Muscle of leg (tissue), 11 donors: ENCODE data around the gene DAGLA. TPM values are rescaled to one million over a fixed set of nuclear protein-coding genes. Genes with fewer than 3 reads are reported as not detected.

Experiments
- DNase-seq: peaks from one replicate; pipeline ENCODE4 v3.0.0; 2013
- H3K27ac ChIP-seq: one replicate; pipeline ENCODE4 v1.5.1; 2013; ENCODE audit warnings: mild to moderate bottlenecking, low read length, control low read depth
- H3K27me3 ChIP-seq: one replicate; pipeline ENCODE4 v1.6.1; 2013; ENCODE audit warnings: low read length; ENCODE audit not compliant: control insufficient read depth, insufficient read depth
- H3K36me3 ChIP-seq: one replicate; pipeline ENCODE4 v1.6.1; 2013; ENCODE audit warnings: low read length; ENCODE audit not compliant: control insufficient read depth, insufficient read depth
- H3K4me1 ChIP-seq: one replicate; pipeline ENCODE4 v1.6.1; 2013; ENCODE audit warnings: low read length; ENCODE audit not compliant: control insufficient read depth, insufficient read depth
- H3K4me3 ChIP-seq: one replicate; pipeline ENCODE4 v1.5.1; 2013; ENCODE audit warnings: low read length, control low read depth
- H3K9me3 ChIP-seq: replicated peaks from 2 replicates; pipeline ENCODE4 v1.6.1; 2013; ENCODE audit warnings: low read depth, low read length; ENCODE audit not compliant: control insufficient read depth
- WGBS: methylation state at CpG from one replicate; pipeline ENCODE4 v1.1.5; 2013; ENCODE audit warnings: missing lambda C conversion rate; ENCODE audit not compliant: insufficient coverage; 5-methylcytosine and 5-hydroxymethylcytosine counted together
- polyA plus RNA-seq, 8 donors: library from polyadenylated mRNA; unstranded; fragments of 120-200 nt; gene quantifications; one replicate each; pipeline versions ENCODE4 v1.2.1 to v1.2.3, GENCODE V29; 2013; ENCODE audit warnings: inconsistent platforms in 1 of 8, low replicate concordance in 1 of 8; ENCODE audit not compliant: insufficient read length in 8 of 8, insufficient read depth in 1 of 8
- total RNA-seq: library from RNA; stranded (reverse); fragments of 120-200 nt; gene quantifications from one replicate; pipeline ENCODE4 v1.2.4, GENCODE V29; 2013

Gene DAGLA
- total and polyA plus RNA-seq, 9 donors = 2.0 to 6.4 (median 4.7) TPM

- no peaks in the 10 kb centered on the region for H3K9me3 ChIP-seq
- WGBS = 69% methylated on average over 2 of the region's 3 CpGs
- H3K4me1 ChIP-seq = peaks cover 32% of the 10 kb centered on the region
- peaks cover 71% of the 10 kb centered on the region for H3K36me3 ChIP-seq
- no peak overlapping the region for H3K4me3 ChIP-seq
- DNase-seq = no peak
- no peaks in the 10 kb centered on the region for H3K27me3 ChIP-seq
- H3K27ac ChIP-seq = peak overlapping the region; percentile 55
These were observed 47.2 kb downstream of the DAGLA start for GRCh38 chr11:61727401-61727811.

- H3K27me3 ChIP-seq = no peaks in the 10 kb centered on the region
- no peak for DNase-seq
- 84% methylated on average over 26 of the region's 33 CpGs for WGBS
- no peaks in the 10 kb centered on the region for H3K9me3 ChIP-seq
- peaks cover 41% of the 10 kb centered on the region for H3K4me1 ChIP-seq
- H3K36me3 ChIP-seq = peaks cover 66% of the 10 kb centered on the region
- no peak overlapping the region for H3K4me3 ChIP-seq
- H3K27ac ChIP-seq = no peak overlapping the region
These were observed 48.1 kb downstream of the DAGLA start for GRCh38 chr11:61728066-61728939.

- Histone ChIP-seq H3K36me3 (peaks cover 61% of the 10 kb centered on the region), H3K4me1 (peaks cover 45% of the 10 kb centered on the region), H3K9me3 (no peaks in the 10 kb centered on the region), H3K27me3 (no peaks in the 10 kb centered on the region), H3K4me3 (no peak overlapping the region), H3K27ac (no peak overlapping the region)
- WGBS = 77% methylated on average over 8 of the region's 8 CpGs
- no peak for DNase-seq
These were observed 48.7 kb downstream of the DAGLA start for GRCh38 chr11:61728940-61729219.

- no peak for DNase-seq
- H3K9me3 ChIP-seq = no peaks in the 10 kb centered on the region
- WGBS = 72% methylated on average over 11 of the region's 13 CpGs
- H3K4me3 ChIP-seq = no peak overlapping the region
- H3K36me3 ChIP-seq = peaks cover 56% of the 10 kb centered on the region
- H3K4me1 ChIP-seq = peaks cover 45% of the 10 kb centered on the region
- no peak overlapping the region for H3K27ac ChIP-seq
- H3K27me3 ChIP-seq = no peaks in the 10 kb centered on the region
These were observed 50.2 kb downstream of the DAGLA start for GRCh38 chr11:61730240-61730994.

GRCh38 chr11:61731211-61731951 lies 51.2 kb downstream of the DAGLA start:
- peak overlapping the region; percentile 7 for H3K27ac ChIP-seq
- H3K4me3 ChIP-seq = no peak overlapping the region
- DNase-seq = no peak
- no peaks in the 10 kb centered on the region for H3K9me3 ChIP-seq
- peaks cover 45% of the 10 kb centered on the region for H3K4me1 ChIP-seq
- no peaks in the 10 kb centered on the region for H3K27me3 ChIP-seq
- 80% methylated on average over 11 of the region's 19 CpGs for WGBS
- H3K36me3 ChIP-seq = peaks cover 57% of the 10 kb centered on the region

GRCh38 chr11:61731952-61732675 lies 51.9 kb downstream of the DAGLA start:
- no peak for DNase-seq

GRCh38 chr11:61732705-61733104 lies 52.5 kb downstream of the DAGLA start:
- peak overlapping the region; percentile 73 for H3K27ac ChIP-seq

More at GRCh38 chr11:61731952-61732675, 51.9 kb downstream of the DAGLA start:
- Histone ChIP-seq H3K4me1 (peaks cover 39% of the 10 kb centered on the region), H3K36me3 (peaks cover 58% of the 10 kb centered on the region), H3K27ac (peak overlapping the region; percentile 73), H3K9me3 (no peaks in the 10 kb centered on the region), H3K4me3 (no peak overlapping the region), H3K27me3 (no peaks in the 10 kb centered on the region)
- 63% methylated on average over 4 of the region's 8 CpGs for WGBS

GRCh38 chr11:61733120-61733978 lies 53.2 kb downstream of the DAGLA start:
- Histone ChIP-seq H3K27ac (peak overlapping the region; percentile 73), H3K27me3 (no peaks in the 10 kb centered on the region), H3K36me3 (peaks cover 65% of the 10 kb centered on the region), H3K9me3 (no peaks in the 10 kb centered on the region), H3K4me3 (no peak overlapping the region), H3K4me1 (peaks cover 28% of the 10 kb centered on the region)
- WGBS = 23% methylated on average over 12 of the region's 13 CpGs
- DNase-seq = peak; percentile 93

More at GRCh38 chr11:61732705-61733104, 52.5 kb downstream of the DAGLA start:
- no peak for DNase-seq
- no peaks in the 10 kb centered on the region for H3K9me3 ChIP-seq
- H3K27me3 ChIP-seq = no peaks in the 10 kb centered on the region
- H3K36me3 ChIP-seq = peaks cover 60% of the 10 kb centered on the region
- WGBS = 29% methylated on average over 3 of the region's 6 CpGs
- H3K4me3 ChIP-seq = no peak overlapping the region
- peaks cover 33% of the 10 kb centered on the region for H3K4me1 ChIP-seq

- DNase-seq = no peak
- H3K27me3 ChIP-seq = no peaks in the 10 kb centered on the region
- H3K4me1 ChIP-seq = peaks cover 30% of the 10 kb centered on the region
- peaks cover 62% of the 10 kb centered on the region for H3K36me3 ChIP-seq
- H3K27ac ChIP-seq = no peak overlapping the region
- 95% methylated on average over 14 of the region's 14 CpGs for WGBS
- H3K9me3 ChIP-seq = no peaks in the 10 kb centered on the region
- H3K4me3 ChIP-seq = no peak overlapping the region
These were observed 54.6 kb downstream of the DAGLA start for GRCh38 chr11:61734767-61735166.
